Left renal pelvis (tissue), 4 donors: ENCODE data around the gene ZNF592. TPM values are rescaled to one million over a fixed set of nuclear protein-coding genes. Genes with fewer than 3 reads are reported as not detected.

ENCODE experiments used
- DNase-seq, 4 donors: peaks; one replicate each; pipeline ENCODE4 v3.0.0-alpha.2; 2013; ENCODE audit warnings: low read depth in 4 of 4, low spot score in 3 of 4
- polyA plus RNA-seq, 4 donors: library from polyadenylated mRNA; unstranded; fragments of 120-200 nt; gene quantifications; one replicate each; pipeline ENCODE4 v1.2.1, GENCODE V29; 2013; ENCODE audit not compliant: insufficient read length in 4 of 4

The ZNF592 gene
- polyA plus RNA-seq, 4 donors, result 27.2 to 33.4 (median 28.1) TPM

DNA sequence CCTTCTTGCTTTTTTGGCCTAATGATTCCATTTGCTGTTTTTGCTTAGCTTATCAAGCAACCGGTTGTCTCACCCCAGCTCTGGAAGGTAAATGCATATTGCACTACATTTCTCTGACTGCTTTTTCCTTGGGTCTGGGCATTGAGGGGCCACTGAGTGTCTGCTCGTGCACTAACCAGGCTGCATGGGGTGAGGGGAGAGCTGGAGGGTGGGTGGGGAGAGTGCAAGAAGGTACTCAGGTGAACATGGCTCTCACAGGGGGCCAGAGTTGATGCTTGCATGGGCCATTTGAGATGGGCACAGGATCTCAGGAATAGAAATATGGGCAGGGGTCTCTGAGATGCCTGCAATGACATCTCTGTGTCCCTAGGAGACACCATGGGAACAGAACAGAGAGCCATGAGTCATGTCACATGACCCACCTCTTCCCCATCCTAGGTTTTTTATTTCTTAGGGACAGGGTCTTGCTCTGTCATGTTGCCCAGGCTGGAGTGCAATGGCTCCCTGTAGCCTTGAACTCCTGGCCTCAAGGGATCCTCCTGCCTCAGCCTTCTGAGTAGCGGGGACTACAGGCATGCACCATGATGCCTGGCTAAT is 75.0 kb downstream of the ZNF592 start:
- DNase-seq, result no peak

- DNase-seq, result no peak
These were observed 76.0 kb downstream of the ZNF592 start for GRCh38 chr15:84824260-84825007.

- DNase-seq, result no peak
These were observed 78.0 kb downstream of the ZNF592 start for GRCh38 chr15:84826369-84826823.

- DNase-seq, result no peak
These were observed 78.9 kb downstream of the ZNF592 start for GRCh38 chr15:84827246-84827645.

GRCh38 chr15:84828086-84828908 is 79.9 kb downstream of the ZNF592 start:
- no peak for DNase-seq

- DNase-seq, result no peak
These were observed 81.0 kb downstream of the ZNF592 start for GRCh38 chr15:84829428-84829827.

DNA sequence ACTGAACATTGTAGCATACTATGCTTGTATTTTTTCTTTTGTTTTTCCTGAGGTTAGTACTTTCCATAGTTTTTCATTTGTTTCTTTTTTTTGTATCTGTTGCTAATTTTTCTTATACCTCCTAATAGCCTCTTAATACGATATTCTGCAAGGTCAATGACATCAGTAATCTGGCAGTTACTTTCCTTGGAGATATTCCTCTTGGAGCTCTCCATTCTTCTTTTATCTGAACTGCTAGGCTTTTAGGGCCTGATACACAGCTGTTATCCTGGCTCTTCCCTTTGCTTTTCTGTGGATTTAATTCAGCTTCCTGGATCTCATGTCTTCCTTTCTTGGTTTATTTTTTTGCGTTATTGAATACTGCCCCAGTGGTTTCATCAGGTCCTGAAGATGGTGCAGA is 81.6 kb downstream of the ZNF592 start:
- no peak for DNase-seq

- no peak for DNase-seq
These were observed 82.6 kb downstream of the ZNF592 start for GRCh38 chr15:84831028-84831427.

GRCh38 chr15:84831613-84832012 is 83.2 kb downstream of the ZNF592 start:
- no peak for DNase-seq

DNA sequence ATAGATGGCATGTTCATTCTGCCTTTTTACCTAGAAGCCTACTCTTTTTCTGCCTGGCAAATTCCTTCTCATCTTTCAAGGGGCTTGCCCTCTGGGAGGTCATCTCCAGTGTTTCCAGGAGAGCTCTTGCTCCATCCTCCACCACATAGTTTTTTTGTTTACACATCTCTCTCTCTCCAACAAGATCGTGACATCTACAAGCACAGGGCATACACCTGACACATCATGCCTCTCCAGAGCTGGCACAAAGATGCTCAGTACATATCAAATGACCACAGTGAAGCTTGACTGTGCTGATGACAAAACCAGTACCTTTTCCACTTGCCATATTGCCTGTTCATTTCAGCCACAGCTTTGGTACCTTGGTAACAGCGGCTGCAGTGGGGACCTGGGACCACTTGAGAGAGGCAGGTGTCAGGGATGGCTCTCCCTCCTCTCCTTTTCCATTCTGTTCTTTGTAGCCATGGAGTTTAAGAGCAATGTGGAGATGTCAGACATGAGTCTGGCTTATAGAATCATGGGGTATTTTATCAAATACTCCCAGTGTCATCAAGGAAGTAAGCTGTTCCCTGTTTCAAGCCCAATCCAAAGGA is 84.2 kb downstream of the ZNF592 start:
- DNase-seq, result no peak

GRCh38 chr15:84833447-84834228 is 85.2 kb downstream of the ZNF592 start:
- no peak for DNase-seq

DNA sequence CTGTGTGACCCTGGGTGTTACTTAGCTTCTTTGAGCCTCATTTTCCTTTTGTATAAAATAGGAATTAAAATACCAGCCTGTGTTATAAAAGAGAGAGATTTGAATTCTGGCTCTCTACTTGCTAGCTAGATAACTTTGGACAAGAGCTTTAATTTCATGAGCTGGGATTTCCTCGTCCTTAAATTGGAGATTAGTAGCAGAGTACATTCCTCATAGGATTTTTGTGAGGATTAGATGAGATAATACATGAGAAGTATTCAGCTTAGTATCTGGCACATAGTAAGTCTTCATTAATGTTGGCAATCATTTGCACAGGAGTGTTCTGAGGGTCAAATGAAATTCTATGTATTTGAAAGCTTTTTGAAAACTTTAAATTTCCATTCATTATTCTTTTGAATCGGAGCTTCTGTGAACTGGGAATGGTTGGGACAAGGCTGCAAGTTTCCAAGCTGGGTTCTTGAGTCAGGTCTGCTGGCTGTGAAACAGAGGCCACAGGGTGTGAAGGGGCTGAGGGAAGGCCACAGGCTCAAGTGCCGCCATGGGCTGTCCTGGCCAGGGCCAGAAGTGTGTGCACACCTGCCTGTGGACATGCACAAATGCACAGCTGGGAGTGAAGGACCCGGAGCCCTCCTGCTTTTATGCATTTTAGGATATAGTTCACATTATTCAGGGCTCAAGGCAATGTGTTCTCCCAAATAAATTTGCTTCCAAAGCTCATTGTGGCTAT is 86.0 kb downstream of the ZNF592 start:
- no peak for DNase-seq

GRCh38 chr15:84834969-84835368 is 86.6 kb downstream of the ZNF592 start:
- no peak for DNase-seq

DNA sequence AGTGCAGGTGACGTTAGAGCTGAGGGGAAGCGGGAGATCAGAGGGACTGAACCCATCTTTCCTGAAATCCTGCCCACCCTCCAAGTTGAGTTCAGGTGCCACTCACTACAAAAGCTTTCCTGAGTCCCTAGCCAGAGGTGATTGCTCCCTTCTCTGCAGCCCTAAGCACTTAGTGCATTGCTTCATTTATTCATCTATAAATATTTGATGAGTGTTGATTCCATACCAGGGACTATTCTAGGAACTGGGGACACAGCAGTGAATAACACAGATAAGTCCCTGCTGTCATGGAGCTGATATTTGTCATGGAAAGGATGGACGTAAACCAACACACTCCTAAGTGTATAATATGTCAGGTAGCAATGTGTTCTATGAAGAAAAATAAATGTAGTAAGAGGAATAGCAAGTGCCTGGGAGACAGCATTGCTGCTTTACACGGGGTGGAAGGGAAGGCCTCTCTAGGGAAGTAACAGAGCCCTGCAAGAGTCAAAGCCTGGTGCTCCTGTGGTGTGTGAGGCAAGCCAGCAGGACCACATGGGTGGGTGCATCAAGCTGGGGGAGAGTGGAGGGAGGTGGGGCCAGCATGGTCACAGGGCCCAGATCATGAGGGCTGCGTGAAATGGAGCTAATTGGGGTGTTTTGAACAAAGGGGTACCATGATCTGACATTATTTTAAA is 87.4 kb downstream of the ZNF592 start:
- no peak for DNase-seq

GRCh38 chr15:84836844-84837243 is 88.5 kb downstream of the ZNF592 start:
- no peak for DNase-seq

- no peak for DNase-seq
These were observed 91.3 kb downstream of the ZNF592 start for GRCh38 chr15:84839714-84840113.

DNA sequence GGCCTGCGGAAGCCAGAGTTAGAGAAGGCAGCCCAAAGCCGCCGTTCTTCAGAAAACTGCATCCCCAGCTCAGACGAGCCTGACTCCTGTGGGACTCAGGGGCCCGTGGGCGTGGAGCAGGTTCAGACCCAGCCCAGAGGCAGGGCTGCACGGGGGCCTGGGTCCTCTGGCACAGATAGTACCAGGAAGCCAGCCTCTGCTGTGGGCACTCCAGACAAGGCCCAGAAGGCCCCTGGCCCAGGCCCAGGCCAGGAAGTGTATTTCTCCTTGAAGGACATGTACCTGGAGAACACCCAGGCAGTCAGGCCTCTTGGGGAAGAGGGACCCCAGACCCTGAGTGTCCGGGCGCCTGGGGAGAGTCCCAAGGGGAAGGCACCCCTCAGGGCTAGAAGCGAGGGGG is 91.9 kb downstream of the ZNF592 start:
- no peak for DNase-seq

DNA sequence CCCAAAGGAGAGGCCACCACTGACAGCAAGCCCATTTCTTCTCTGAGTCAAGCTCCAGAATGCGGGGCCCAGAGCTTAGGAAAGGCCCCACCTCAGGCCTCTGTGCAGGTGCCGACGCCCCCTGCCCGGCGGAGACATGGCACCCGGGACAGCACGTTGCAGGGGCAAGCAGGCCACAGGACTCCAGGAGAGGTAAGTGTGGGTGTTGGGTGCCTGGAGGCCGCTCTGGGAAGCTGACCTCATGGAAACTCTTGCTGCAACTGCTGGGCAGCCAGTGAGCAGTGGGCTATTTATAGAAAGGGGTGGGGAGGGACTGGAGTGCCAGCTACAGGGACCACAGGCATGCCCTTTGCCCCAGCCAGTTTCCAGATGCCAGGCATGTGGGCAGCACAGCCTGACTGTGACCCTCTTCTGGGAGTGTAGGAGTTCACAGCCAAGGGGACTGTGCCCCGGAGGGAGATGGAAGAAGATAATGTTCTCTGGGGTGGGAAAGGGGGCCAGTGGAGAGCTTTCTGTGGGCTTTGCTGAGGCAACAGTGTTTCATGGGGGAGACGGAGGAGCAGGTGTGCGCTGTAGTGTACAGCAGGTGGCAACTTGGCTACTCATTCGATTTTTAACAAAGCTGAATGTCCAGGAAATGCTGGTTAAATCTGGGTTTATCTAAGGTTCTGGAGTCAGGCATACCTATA is 92.5 kb downstream of the ZNF592 start:
- DNase-seq, result no peak

- no peak for DNase-seq
These were observed 94.4 kb downstream of the ZNF592 start for GRCh38 chr15:84842781-84843180.
